Measurements from ENCODE around the gene TRMT61A.

TRMT61A gene

GRCh38 chr14:103535081-103535890 is 6.3 kb downstream of the TRMT61A start:
- no peak for DNase-seq (ENCODE audit: low read depth in 2 of 2)

GRCh38 chr14:103535891-103536565 is 7.0 kb downstream of the TRMT61A start:
- DNase-seq (ENCODE audit: low read depth in 2 of 2) = no peak

GRCh38 chr14:103536693-103537092 is 7.7 kb downstream of the TRMT61A start:
- no peak for DNase-seq (ENCODE audit: low read depth in 2 of 2)

GRCh38 chr14:103537175-103537990 is 8.4 kb downstream of the TRMT61A start:
- DNase-seq (ENCODE audit: low read depth in 2 of 2) = no peak

GRCh38 chr14:103538291-103539055 is 9.5 kb downstream of the TRMT61A start:
- no peak for DNase-seq (ENCODE audit: low read depth in 2 of 2)

- no peak for DNase-seq (ENCODE audit: low read depth in 2 of 2)
These were observed 10.2 kb downstream of the TRMT61A start for GRCh38 chr14:103539056-103539825.

- no peak for DNase-seq (ENCODE audit: low read depth in 2 of 2)
These were observed 12.1 kb downstream of the TRMT61A start for GRCh38 chr14:103540821-103541708.

- DNase-seq (ENCODE audit: low read depth in 2 of 2) = no peak
These were observed 13.0 kb downstream of the TRMT61A start for GRCh38 chr14:103541709-103542604.

GRCh38 chr14:103542605-103543088 is 13.7 kb downstream of the TRMT61A start:
- DNase-seq (ENCODE audit: low read depth in 2 of 2) = no peak

- DNase-seq (ENCODE audit: low read depth in 2 of 2) = no peak
These were observed 14.1 kb downstream of the TRMT61A start for GRCh38 chr14:103543140-103543539.

GRCh38 chr14:103543721-103544387 is 14.9 kb downstream of the TRMT61A start:
- DNase-seq (ENCODE audit: low read depth in 2 of 2) = no peak

- DNase-seq (ENCODE audit: low read depth in 2 of 2) = no peak
These were observed 15.6 kb downstream of the TRMT61A start for GRCh38 chr14:103544388-103545218.

GRCh38 chr14:103545219-103545914 is 16.4 kb downstream of the TRMT61A start:
- no peak for DNase-seq (ENCODE audit: low read depth in 2 of 2)

GRCh38 chr14:103545915-103546651 is 17.1 kb downstream of the TRMT61A start:
- no peak for DNase-seq (ENCODE audit: low read depth in 2 of 2)

- peak; percentile 48 to 50 for DNase-seq (ENCODE audit: low read depth in 2 of 2)
These were observed 17.9 kb downstream of the TRMT61A start for GRCh38 chr14:103546652-103547454.

All from stimulated activated CD8-positive, alpha-beta memory T cell treated with anti-CD3 and anti-CD28 coated beads, Interleukin-15, amount 100 ng/mL, for 48 hours (primary cell).